GM19324 (cell line): ENCODE measurements around the gene CNOT10.
A peak's percentile ranks its signal among the peaks of the same experiment; 100 is the strongest.
"Not testable (repeated sequence)": the region's sequence is repeated elsewhere in the genome, so short reads cannot be mapped to it uniquely, and the experiment has no call there.

ENCODE experiments used
- ATAC-seq: cut with Tn5 transposase; IDR thresholded peaks from one replicate; pipeline ENCODE4 v1.9.1; 2021; ENCODE audit warnings: mild to moderate bottlenecking, moderate library complexity; ENCODE audit not compliant: unreplicated experiment, low FRiP score

The CNOT10 gene

GRCh38 chr3:32743934-32744333 is 58.9 kb downstream of the CNOT10 start:
- ATAC-seq = no peak

GRCh38 chr3:32751377-32751776 is 66.4 kb downstream of the CNOT10 start:
- ATAC-seq = no peak

GRCh38 chr3:32755761-32756160 is 70.8 kb downstream of the CNOT10 start:
- ATAC-seq = no peak

GRCh38 chr3:32757618-32758374 is 72.8 kb downstream of the CNOT10 start:
- no peak for ATAC-seq

- ATAC-seq = no peak
Observed at GRCh38 chr3:32758375-32758753, 73.4 kb downstream of the CNOT10 start.

GRCh38 chr3:32759342-32759741 is 74.4 kb downstream of the CNOT10 start:
- no peak for ATAC-seq

- no peak for ATAC-seq
Observed at GRCh38 chr3:32764481-32764880, 79.5 kb downstream of the CNOT10 start.

GRCh38 chr3:32778389-32778788 is 93.4 kb downstream of the CNOT10 start:
- no peak for ATAC-seq

GRCh38 chr3:32780071-32780734 is 95.2 kb downstream of the CNOT10 start:
- ATAC-seq = no peak

- peak; percentile 35 for ATAC-seq
Observed at GRCh38 chr3:32780735-32781210, 95.8 kb downstream of the CNOT10 start.

- ATAC-seq = peak; percentile 95
Observed at GRCh38 chr3:32781211-32781968, 96.4 kb downstream of the CNOT10 start.

- ATAC-seq = not testable (repeated sequence)
Observed at GRCh38 chr3:32781969-32782270, 96.9 kb downstream of the CNOT10 start.

GRCh38 chr3:32782407-32782806 is 97.4 kb downstream of the CNOT10 start:
- no peak for ATAC-seq

GRCh38 chr3:32791833-32792232 is 106.8 kb downstream of the CNOT10 start:
- no peak for ATAC-seq

- no peak for ATAC-seq
Observed at GRCh38 chr3:32794487-32795308, 109.7 kb downstream of the CNOT10 start.

GRCh38 chr3:32796384-32796950 is 111.5 kb downstream of the CNOT10 start:
- ATAC-seq = not testable (repeated sequence)

GRCh38 chr3:32797776-32798175 is 112.8 kb downstream of the CNOT10 start:
- no peak for ATAC-seq

GRCh38 chr3:32801440-32801839 is 116.5 kb downstream of the CNOT10 start:
- ATAC-seq = not testable (repeated sequence)

- ATAC-seq = no peak
Observed at GRCh38 chr3:32813180-32813579, 128.2 kb downstream of the CNOT10 start.

- ATAC-seq = no peak
Observed at GRCh38 chr3:32814361-32814760, 129.4 kb downstream of the CNOT10 start.
